GF-D8 (cell line): ENCODE results near the gene REEP3.

Source experiments
- DNase-seq: peaks from one replicate; lab custom pipeline; 2025; lab: John Stamatoyannopoulos, UW

Gene REEP3

GRCh38 chr10:63506554-63506953 lies 14.6 kb upstream of the REEP3 start:
- no peak for DNase-seq

GRCh38 chr10:63515002-63515763 lies 6.0 kb upstream of the REEP3 start:
- peak; percentile 42 for DNase-seq

- no peak for DNase-seq
These were observed 5.0 kb upstream of the REEP3 start for GRCh38 chr10:63516207-63516606.

- DNase-seq = no peak
These were observed 2.4 kb upstream of the REEP3 start for GRCh38 chr10:63518690-63519288.

- peak; percentile 39 for DNase-seq
These were observed 445 bp downstream of the REEP3 start for GRCh38 chr10:63521416-63522276.

GRCh38 chr10:63522277-63522687 lies 1.1 kb downstream of the REEP3 start:
- DNase-seq = no peak

- no peak for DNase-seq
These were observed 1.8 kb downstream of the REEP3 start for GRCh38 chr10:63522995-63523394.

- no peak for DNase-seq
These were observed 3.8 kb downstream of the REEP3 start for GRCh38 chr10:63525021-63525420.

GRCh38 chr10:63527401-63527800 lies 6.2 kb downstream of the REEP3 start:
- DNase-seq = no peak

GRCh38 chr10:63528084-63528744 lies 7.0 kb downstream of the REEP3 start:
- DNase-seq = no peak

- no peak for DNase-seq
These were observed 9.2 kb downstream of the REEP3 start for GRCh38 chr10:63530409-63530808.

- no peak for DNase-seq
These were observed 13.5 kb downstream of the REEP3 start for GRCh38 chr10:63534723-63535122.

GRCh38 chr10:63536698-63537097 lies 15.5 kb downstream of the REEP3 start:
- DNase-seq = no peak

- DNase-seq = no peak
These were observed 16.3 kb downstream of the REEP3 start for GRCh38 chr10:63537536-63537935.

- DNase-seq = no peak
These were observed 18.2 kb downstream of the REEP3 start for GRCh38 chr10:63539377-63539776.

- no peak for DNase-seq
These were observed 18.8 kb downstream of the REEP3 start for GRCh38 chr10:63539994-63540393.

GRCh38 chr10:63542835-63543575 lies 21.8 kb downstream of the REEP3 start:
- DNase-seq = no peak

- no peak for DNase-seq
These were observed 22.4 kb downstream of the REEP3 start for GRCh38 chr10:63543576-63543962.

- no peak for DNase-seq
These were observed 23.2 kb downstream of the REEP3 start for GRCh38 chr10:63544418-63544817.

GRCh38 chr10:63547628-63548360 lies 26.6 kb downstream of the REEP3 start:
- DNase-seq = no peak

GRCh38 chr10:63548860-63549259 lies 27.7 kb downstream of the REEP3 start:
- DNase-seq = no peak
